Right hindlimb (tissue), 1 donor: ENCODE measurements around the gene C21orf91.

ENCODE experiments used
- DNase-seq: peaks from one replicate; pipeline ENCODE4 v3.0.0-alpha.2; 2018

C21orf91 gene

GRCh38 chr21:17819114-17819876, at the start of gene C21orf91:
Gene C21orf91 (minus strand): TSS chr21:17819356. CDS start chr21:17818318, 1,038 bp downstream.
- DNase-seq: peak; percentile 96

GRCh38 chr21:17866590-17866989, 47.4 kb upstream of the C21orf91 start:
- no peak for DNase-seq

DNA sequence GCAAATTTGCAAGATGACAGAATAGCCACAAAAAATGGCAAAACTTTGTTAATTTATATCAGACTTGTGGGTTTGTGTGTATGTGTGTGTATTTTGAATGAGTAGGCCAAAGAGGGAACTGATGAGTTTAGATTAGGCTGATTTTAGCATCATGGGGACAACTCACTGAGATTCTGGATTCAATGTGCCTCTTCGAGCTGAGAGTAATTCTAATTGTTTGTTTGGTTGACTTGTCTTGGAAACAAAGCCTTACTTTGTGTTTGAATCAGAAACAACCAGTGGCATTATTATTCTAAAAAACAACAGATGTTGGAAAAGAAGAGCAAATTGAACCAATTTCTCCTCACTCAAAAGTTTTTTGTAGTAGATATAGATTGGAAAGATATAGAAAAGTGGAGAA, 40.5 kb upstream of the C21orf91 start:
- no peak for DNase-seq

GRCh38 chr21:17858747-17859146, 39.6 kb upstream of the C21orf91 start:
- no peak for DNase-seq

DNA sequence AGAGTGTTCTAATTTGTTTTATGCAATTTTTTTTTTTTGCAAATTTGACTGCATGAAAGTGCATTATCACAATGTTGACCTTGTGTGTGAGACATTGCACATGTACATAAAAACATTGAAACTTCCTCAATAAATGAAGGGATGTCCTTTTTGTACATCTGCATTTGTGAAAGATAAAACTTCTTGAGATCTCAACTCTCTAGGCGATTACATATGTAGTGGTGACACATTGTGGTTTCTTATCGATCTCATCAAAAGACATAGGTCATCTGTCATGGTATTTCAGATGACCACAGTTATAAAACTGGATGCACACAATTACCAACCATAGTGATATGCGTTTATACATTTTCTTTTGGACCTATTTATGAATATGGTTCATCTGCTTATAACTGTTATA, 35.6 kb upstream of the C21orf91 start:
- no peak for DNase-seq

- no peak for DNase-seq
Measured at GRCh38 chr21:17853393-17854275, 34.5 kb upstream of the C21orf91 start.

- DNase-seq: peak; percentile 52
Measured at GRCh38 chr21:17848228-17848627, 29.1 kb upstream of the C21orf91 start.

- DNase-seq: no peak
Measured at GRCh38 chr21:17841103-17841502, 21.9 kb upstream of the C21orf91 start.

DNA sequence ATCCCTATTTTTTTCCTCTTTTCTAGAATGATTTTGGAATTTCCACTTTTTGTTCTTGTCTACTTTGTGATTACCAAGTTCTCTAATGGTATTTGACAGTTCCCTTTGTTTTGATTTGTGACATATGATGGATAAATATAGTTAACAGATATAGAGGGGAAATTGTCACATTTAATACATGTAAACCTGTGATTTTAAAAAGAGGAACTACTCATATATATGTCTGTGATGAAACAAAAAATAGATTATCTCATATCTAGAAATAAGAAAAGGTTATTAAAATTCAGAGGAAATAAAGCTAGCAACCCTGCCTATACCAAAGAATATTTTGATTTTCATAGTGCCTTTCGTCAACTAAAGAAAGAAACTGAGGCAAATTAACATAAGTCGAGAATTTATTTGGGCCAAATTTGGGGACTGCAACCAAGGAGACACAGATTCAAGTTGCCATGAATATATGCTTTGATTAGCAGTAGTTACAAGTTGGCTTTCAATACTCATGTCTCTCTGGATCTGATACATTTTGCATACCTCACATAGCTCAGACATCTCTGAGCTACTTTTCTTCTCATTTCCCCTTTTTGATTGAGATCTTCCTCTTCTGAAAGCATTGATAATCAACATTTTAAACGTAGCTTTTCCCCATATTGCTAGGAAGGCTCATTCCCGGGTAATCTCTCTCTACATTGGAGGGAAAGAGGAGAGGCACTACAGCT, 15.6 kb upstream of the C21orf91 start:
- no peak for DNase-seq

- no peak for DNase-seq
Measured at GRCh38 chr21:17829472-17829871, 10.3 kb upstream of the C21orf91 start.

DNA sequence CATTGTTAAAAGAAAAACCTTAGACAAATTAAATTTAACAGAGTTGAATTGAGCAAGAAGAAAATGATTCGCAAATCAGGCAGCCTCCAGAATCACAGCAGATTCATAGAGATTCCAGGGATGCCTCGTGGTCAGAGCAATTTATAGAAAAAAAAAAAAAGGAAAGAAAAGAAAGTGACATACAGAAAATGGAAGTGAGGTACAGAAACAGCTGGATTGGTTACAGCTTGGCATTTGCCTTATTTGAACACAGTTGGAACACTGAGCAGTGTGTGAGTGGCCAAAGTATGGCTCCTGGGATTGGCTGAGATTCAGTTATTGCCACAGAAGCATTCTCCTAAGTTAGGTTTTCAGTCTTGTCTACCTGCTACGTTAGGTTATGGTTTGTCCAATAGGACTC, 9.1 kb upstream of the C21orf91 start:
- DNase-seq: no peak

GRCh38 chr21:17823846-17824245, 4.7 kb upstream of the C21orf91 start:
- no peak for DNase-seq

DNA sequence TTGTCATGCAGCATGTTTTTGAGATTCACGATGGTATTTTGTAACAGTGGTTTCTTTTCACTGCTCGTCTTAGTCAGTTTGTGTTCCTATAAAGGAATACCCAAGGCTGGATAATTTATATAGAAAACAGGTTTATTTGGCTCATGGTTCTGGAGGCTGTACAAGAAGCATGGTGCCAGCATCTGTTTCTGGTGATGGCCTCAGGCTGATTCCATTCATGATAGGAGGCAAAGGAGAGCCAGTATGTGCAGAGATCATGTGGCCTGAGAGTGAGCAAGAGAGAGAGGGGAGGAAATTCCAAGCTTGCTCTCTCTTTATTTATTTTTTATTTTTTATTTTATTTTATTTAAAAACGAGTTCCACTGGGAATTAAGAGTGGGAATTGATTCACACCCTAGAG, 2.0 kb upstream of the C21orf91 start:
- DNase-seq: no peak

GRCh38 chr21:17819877-17820229, 697 bp upstream of the C21orf91 start:
- DNase-seq: no peak

GRCh38 chr21:17818186-17819113, 706 bp downstream of the C21orf91 start:
- DNase-seq: peak; percentile 54

DNA sequence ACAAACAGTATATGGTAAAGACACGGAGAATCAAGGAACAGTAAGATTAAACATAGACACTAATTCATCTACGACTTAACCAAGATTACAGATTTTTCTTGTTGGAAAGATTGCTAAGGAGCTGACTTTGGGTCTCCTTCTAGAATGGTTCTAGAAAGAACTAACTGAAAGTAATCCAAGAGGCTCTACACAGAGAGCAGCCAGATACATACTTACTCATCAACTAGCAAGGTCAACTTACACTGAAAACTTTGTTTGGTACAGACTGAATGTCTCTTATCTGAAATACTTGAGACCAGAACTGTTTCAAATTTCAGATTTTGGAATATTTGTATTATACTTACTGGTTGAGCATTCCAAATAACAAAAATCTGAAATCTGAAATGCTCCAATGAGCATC, 5.8 kb downstream of the C21orf91 start:
- no peak for DNase-seq

DNA sequence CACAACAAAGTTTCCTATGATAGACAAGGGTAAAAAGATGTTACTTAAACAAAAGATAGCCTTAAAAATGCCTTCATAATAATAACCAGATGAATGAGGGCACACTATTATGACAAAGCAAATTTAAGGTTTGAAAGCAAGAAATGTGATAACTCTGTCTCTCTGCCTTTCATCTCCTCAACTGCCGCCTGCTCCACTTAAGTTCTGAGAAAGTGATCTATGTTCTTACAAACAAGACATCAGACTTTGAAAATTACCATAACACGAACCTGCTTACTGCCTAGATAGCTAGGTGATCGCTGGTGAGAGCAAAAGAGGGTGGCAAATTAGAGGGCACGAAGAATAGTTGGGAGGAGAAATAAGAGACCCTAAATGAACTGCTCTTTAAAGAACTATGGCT, 13.2 kb downstream of the C21orf91 start:
- no peak for DNase-seq

- no peak for DNase-seq
Measured at GRCh38 chr21:17803536-17803935, 15.6 kb downstream of the C21orf91 start.

- DNase-seq: no peak
Measured at GRCh38 chr21:17802572-17802971, 16.6 kb downstream of the C21orf91 start.

GRCh38 chr21:17799414-17800164, 19.6 kb downstream of the C21orf91 start:
- DNase-seq: no peak

- DNase-seq: no peak
Measured at GRCh38 chr21:17798796-17799195, 20.4 kb downstream of the C21orf91 start.

GRCh38 chr21:17797967-17798366, 21.2 kb downstream of the C21orf91 start:
- DNase-seq: no peak
